KMS-11 (cell line): ENCODE results near the gene ELMO1.

Source experiments
- H2AFZ ChIP-seq: fragments of 200-600 bp; sonication (generic); 2 replicates; pipeline ENCODE4 v1.6.1; 2016; ENCODE audit warnings: antibody characterized with exemption, mixed run types, low read depth
- H3K27ac ChIP-seq: fragments of 200-600 bp; sonication (generic); 2 replicates; pipeline ENCODE4 v1.6.1; 2016; ENCODE audit warnings: mild to moderate bottlenecking, mixed run types
- H3K27me3 ChIP-seq: fragments of 200-600 bp; sonication (generic); 2 replicates; pipeline ENCODE4 v1.6.1; 2017; ENCODE audit warnings: mild to moderate bottlenecking, low read depth, mixed run types, moderate library complexity; ENCODE audit not compliant: insufficient read depth
- H3K36me3 ChIP-seq: fragments of 200-600 bp; sonication (generic); 2 replicates; pipeline ENCODE4 v1.6.1; 2017; ENCODE audit warnings: mild to moderate bottlenecking, mixed run types; ENCODE audit not compliant: insufficient read depth
- H3K4me1 ChIP-seq: fragments of 200-600 bp; sonication (generic); 2 replicates; pipeline ENCODE4 v1.6.1; 2016; ENCODE audit warnings: mild to moderate bottlenecking, low read depth, mixed run types; ENCODE audit not compliant: poor library complexity, severe bottlenecking
- H3K4me2 ChIP-seq: fragments of 200-600 bp; sonication (generic); 2 replicates; pipeline ENCODE4 v1.7.0; 2016; ENCODE audit warnings: mild to moderate bottlenecking, mixed run types
- H3K4me3 ChIP-seq: fragments of 200-600 bp; sonication (generic); IDR thresholded peaks from 2 replicates; pipeline ENCODE4 v1.6.1; 2017; ENCODE audit warnings: low read depth, low read length, mixed read lengths; ENCODE audit not compliant: insufficient read depth
- H3K79me2 ChIP-seq: fragments of 200-600 bp; sonication (generic); 2 replicates; pipeline ENCODE4 v1.6.1; 2016; ENCODE audit warnings: low read depth, mixed run types; ENCODE audit not compliant: insufficient read depth
- H3K9ac ChIP-seq: fragments of 200-600 bp; sonication (generic); 2 replicates; pipeline ENCODE4 v1.6.1; 2016; ENCODE audit warnings: mild to moderate bottlenecking, mixed run types
- H4K20me1 ChIP-seq: fragments of 200-600 bp; sonication (generic); 2 replicates; pipeline ENCODE4 v1.6.1; 2016; ENCODE audit warnings: mild to moderate bottlenecking, mixed run types; ENCODE audit not compliant: insufficient read depth
- TF ChIP-seq, protein P1 (sequence below): fragments of 200-600 bp; sonication (generic); conservative IDR thresholded peaks from 2 replicates; pipeline ENCODE4 v1.6.1; 2017; ENCODE audit warnings: low read depth, mild to moderate bottlenecking, antibody characterized with exemption, low read length, moderate library complexity, mixed read lengths

The ELMO1 gene

DNA sequence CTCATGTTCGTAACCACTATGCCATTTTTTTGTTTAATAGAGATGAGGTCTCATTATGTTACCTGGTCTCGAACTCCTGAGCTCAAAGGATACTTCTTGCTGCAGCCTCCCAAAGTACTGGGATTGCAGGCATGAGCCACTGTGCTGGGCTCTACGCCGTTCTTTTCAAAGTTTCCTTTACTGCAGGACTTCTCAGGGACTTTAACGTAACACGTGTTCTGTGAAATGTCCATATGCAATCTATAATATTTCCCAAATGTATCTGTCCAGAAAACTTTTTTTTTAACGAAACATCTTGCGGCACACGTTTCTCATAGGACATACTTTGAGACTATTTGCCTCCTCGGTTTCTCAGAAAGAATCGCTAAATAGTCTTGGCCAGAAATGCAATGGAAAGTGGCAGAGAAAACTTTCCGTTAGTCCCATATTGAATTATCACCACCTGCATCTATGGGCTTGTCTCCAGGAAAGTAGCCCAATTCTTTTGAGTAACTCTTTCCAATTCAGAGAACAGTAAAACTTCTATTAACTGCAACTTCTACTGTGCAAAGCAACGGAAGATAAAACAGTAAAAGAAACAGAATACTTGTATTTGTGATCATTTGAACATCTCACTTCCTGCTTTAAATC lies 96.3 kb downstream of the ELMO1 start:
- Histone ChIP-seq H3K4me1 (peaks cover 31% of the 10 kb centered on the region), H3K36me3 (no peaks in the 10 kb centered on the region), H2AFZ (no peak overlapping the region), H4K20me1 (no peaks in the 10 kb centered on the region), H3K27me3 (no peaks in the 10 kb centered on the region), H3K4me3 (no peak overlapping the region), H3K4me2 (no peak overlapping the region; the same call in 1 of the 2 replicates), H3K9ac (no peak overlapping the region), H3K27ac (no peak overlapping the region), H3K79me2 (no peaks in the 10 kb centered on the region)
- TF ChIP-seq, protein P1, sequence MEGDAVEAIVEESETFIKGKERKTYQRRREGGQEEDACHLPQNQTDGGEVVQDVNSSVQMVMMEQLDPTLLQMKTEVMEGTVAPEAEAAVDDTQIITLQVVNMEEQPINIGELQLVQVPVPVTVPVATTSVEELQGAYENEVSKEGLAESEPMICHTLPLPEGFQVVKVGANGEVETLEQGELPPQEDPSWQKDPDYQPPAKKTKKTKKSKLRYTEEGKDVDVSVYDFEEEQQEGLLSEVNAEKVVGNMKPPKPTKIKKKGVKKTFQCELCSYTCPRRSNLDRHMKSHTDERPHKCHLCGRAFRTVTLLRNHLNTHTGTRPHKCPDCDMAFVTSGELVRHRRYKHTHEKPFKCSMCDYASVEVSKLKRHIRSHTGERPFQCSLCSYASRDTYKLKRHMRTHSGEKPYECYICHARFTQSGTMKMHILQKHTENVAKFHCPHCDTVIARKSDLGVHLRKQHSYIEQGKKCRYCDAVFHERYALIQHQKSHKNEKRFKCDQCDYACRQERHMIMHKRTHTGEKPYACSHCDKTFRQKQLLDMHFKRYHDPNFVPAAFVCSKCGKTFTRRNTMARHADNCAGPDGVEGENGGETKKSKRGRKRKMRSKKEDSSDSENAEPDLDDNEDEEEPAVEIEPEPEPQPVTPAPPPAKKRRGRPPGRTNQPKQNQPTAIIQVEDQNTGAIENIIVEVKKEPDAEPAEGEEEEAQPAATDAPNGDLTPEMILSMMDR: no peak

DNA sequence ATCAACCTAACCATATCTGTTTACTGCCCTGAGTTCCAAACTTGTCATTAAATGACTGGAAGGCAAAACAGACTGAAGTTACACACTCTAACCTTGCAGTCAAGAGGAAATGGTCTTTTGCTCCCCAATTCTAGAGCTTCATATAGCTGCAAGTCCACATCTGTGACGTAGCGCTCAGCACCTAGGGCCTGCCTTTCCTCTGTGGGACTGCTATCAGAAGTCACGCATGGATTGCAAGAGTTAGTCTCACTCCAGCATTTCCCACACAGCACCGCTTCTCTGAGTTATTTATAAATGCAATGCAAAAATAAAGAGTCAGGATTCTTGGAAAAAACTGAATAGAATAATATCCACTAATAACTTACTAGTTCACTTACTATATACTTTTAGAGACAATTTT lies 96.9 kb downstream of the ELMO1 start:
- Histone ChIP-seq H3K36me3 (no peaks in the 10 kb centered on the region), H3K9ac (no peak overlapping the region), H4K20me1 (no peaks in the 10 kb centered on the region), H2AFZ (no peak overlapping the region), H3K79me2 (no peaks in the 10 kb centered on the region), H3K4me2 (no peak overlapping the region), H3K27ac (no peak overlapping the region), H3K4me1 (peaks cover 24% of the 10 kb centered on the region), H3K4me3 (no peak overlapping the region), H3K27me3 (no peaks in the 10 kb centered on the region)
- TF ChIP-seq, protein P1: no peak

DNA sequence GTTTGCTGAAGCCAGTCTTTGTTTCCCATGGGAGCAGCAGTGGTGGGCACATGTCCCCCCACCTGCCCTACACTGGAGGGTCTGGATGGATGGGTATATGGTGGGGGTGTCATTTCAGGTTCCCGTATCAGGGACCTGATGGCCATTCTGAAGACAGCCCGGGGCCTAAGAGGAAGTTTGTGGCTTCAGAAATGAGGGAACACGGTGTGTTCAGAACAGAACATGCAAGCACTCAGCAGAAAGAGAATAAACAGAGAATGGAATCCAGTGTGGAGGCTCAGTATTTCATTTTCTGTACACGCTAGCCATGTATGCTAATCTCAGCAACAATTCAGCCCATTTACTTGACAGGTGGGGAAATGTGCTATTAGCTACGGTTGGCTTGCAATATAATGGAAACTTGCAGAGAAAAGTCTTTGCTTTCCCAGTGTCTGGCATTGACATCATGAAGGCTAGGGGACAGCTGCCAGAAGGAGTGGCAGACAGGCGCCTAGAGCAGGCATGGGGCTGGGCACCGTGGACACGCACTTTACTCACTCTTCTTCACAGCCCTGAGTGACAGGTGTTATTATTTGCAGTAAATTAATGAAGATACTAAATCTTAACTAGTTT lies 98.6 kb downstream of the ELMO1 start:
- Histone ChIP-seq H3K27me3 (no peaks in the 10 kb centered on the region), H3K79me2 (no peaks in the 10 kb centered on the region), H4K20me1 (no peaks in the 10 kb centered on the region), H3K27ac (no peak overlapping the region), H3K36me3 (no peaks in the 10 kb centered on the region), H3K4me3 (no peak overlapping the region), H2AFZ (no peak overlapping the region), H3K9ac (no peak overlapping the region), H3K4me1 (peaks cover 20% of the 10 kb centered on the region), H3K4me2 (no peak overlapping the region)
- TF ChIP-seq, protein P1: no peak

GRCh38 chr7:37348982-37349381 lies 99.7 kb downstream of the ELMO1 start:
- Histone ChIP-seq H4K20me1 (no peaks in the 10 kb centered on the region), H3K4me1 (peaks cover 26% of the 10 kb centered on the region), H3K79me2 (no peaks in the 10 kb centered on the region), H3K27ac (no peak overlapping the region), H3K27me3 (no peaks in the 10 kb centered on the region), H2AFZ (no peak overlapping the region), H3K36me3 (no peaks in the 10 kb centered on the region), H3K4me3 (no peak overlapping the region), H3K9ac (no peak overlapping the region), H3K4me2 (no peak overlapping the region)
- TF ChIP-seq, protein P1: no peak
